Mucosa of descending colon (tissue), 3 donors: ENCODE measurements around the gene KIF21B. TPM values are rescaled to one million over a fixed set of nuclear protein-coding genes. Genes with fewer than 3 reads are reported as not detected.

ENCODE experiments used
- ATAC-seq: fragments of 200-7000 bp; cut with Tn5 transposase; one replicate; pipeline ENCODE4 v1.9.1; 2020; ENCODE audit warnings: mild to moderate bottlenecking, moderate library complexity
- DNase-seq, 3 donors: peaks; one replicate each; pipeline ENCODE4 v3.0.0-alpha.2; 2020
- H3K36me3 ChIP-seq: fragments of 200-600 bp; one replicate; pipeline ENCODE4 v1.8.0; 2021; ENCODE audit warnings: low read depth, mild to moderate bottlenecking
- H3K4me1 ChIP-seq: fragments of 200-600 bp; one replicate; pipeline ENCODE4 v1.8.0; 2021; ENCODE audit warnings: low read depth, mild to moderate bottlenecking
- H3K4me3 ChIP-seq: fragments of 200-600 bp; one replicate; pipeline ENCODE4 v1.8.0; 2021; ENCODE audit warnings: mild to moderate bottlenecking
- H3K9me3 ChIP-seq: fragments of 200-600 bp; one replicate; pipeline ENCODE4 v1.8.0; 2021; ENCODE audit warnings: mild to moderate bottlenecking
- intact Hi-C, 2 donors: fragments of 100-400 bp; cut with DNase I in 1 of 2; cut with micrococcal nuclease in 1 of 2; formaldehyde crosslinking; loops; one replicate each; pipeline versions ENCODE4 v1.11.0 to v1.11.1; 2022; cut with DNase I, micrococcal nuclease
- total RNA-seq, 3 donors: library from RNA; stranded (reverse); fragmentation: NEBNext Ultra II Directional in 2 of 3; extraction: Animal tissue kit (Norgen Biotek cat#: 25700) in 2 of 3; gene quantifications; one replicate each; pipeline versions ENCODE4 v1.2.1 to v1.2.4, GENCODE V29; 2021 to 2023
- TF ChIP-seq, protein P1 (sequence below): fragments of 200-600 bp; IDR thresholded peaks from one replicate; pipeline ENCODE4 v1.8.0; 2022; ENCODE audit warnings: antibody characterized with exemption, mild to moderate bottlenecking
- donor health status: DM: no; HTN: no; CAD: no; lungs with moderate emphysema.
- donor health status: DM: no; HTN: no; CAD: no.
- donor health status: DM: no; HTN: yes; CAD: no.

The KIF21B gene
- total RNA-seq, 3 donors from 2014 or later = 3.2 to 10.5 (median 4.0) TPM

DNA sequence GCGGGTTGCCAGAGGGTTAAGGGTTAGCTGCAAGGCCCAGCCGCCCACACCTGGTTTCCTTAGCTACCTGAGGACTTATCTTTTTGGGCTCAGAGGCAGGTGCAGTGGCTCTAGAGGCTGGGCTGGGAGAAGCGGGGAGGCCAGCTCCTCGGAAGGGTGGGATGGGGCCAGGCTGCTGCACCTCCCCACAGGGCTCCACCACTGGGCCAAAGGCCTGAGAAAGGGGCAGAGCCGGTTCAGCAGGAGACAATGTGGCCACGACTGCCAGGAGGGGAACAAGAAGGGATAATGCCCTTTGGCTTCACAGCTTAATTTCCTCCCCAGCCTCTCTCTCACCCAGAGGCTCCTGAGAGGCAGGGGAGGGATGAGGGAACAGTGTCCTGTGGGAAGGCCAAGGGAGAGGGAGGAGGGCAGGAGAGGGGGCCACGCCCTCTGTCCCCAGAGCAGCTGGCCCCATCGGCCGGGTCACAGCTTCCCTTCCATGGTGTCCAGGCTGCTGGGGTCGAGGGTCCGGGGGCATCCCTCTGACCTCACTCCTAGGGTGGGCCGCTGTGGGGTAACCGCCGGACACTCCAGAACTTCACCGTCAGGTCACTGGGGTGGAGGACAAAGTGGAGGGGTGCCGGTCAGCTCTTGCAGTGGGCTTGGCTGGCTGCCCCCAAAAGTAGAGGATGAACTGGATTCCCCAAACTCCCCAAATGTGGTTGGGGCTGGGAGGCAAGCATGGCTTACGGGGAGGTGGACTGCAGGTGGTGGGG lies 50.4 kb downstream of the KIF21B start:
- Histone ChIP-seq H3K4me3 (no peak overlapping the region), H3K9me3 (no peaks in the 10 kb centered on the region), H3K4me1 (no peaks in the 10 kb centered on the region), H3K36me3 (no peaks in the 10 kb centered on the region)
- DNase-seq = peak in 2 of 3 donors; percentile 13 to 49
- intact Hi-C loops = loop anchor here (5.0 kb wide), 2 partner anchors 69 to 139 kb away; partner anchors contain the start of gene CACNA1S (in 1 of the 2)
- peak; percentile 11 for ATAC-seq
- TF ChIP-seq, protein P1, sequence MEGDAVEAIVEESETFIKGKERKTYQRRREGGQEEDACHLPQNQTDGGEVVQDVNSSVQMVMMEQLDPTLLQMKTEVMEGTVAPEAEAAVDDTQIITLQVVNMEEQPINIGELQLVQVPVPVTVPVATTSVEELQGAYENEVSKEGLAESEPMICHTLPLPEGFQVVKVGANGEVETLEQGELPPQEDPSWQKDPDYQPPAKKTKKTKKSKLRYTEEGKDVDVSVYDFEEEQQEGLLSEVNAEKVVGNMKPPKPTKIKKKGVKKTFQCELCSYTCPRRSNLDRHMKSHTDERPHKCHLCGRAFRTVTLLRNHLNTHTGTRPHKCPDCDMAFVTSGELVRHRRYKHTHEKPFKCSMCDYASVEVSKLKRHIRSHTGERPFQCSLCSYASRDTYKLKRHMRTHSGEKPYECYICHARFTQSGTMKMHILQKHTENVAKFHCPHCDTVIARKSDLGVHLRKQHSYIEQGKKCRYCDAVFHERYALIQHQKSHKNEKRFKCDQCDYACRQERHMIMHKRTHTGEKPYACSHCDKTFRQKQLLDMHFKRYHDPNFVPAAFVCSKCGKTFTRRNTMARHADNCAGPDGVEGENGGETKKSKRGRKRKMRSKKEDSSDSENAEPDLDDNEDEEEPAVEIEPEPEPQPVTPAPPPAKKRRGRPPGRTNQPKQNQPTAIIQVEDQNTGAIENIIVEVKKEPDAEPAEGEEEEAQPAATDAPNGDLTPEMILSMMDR = no peak

DNA sequence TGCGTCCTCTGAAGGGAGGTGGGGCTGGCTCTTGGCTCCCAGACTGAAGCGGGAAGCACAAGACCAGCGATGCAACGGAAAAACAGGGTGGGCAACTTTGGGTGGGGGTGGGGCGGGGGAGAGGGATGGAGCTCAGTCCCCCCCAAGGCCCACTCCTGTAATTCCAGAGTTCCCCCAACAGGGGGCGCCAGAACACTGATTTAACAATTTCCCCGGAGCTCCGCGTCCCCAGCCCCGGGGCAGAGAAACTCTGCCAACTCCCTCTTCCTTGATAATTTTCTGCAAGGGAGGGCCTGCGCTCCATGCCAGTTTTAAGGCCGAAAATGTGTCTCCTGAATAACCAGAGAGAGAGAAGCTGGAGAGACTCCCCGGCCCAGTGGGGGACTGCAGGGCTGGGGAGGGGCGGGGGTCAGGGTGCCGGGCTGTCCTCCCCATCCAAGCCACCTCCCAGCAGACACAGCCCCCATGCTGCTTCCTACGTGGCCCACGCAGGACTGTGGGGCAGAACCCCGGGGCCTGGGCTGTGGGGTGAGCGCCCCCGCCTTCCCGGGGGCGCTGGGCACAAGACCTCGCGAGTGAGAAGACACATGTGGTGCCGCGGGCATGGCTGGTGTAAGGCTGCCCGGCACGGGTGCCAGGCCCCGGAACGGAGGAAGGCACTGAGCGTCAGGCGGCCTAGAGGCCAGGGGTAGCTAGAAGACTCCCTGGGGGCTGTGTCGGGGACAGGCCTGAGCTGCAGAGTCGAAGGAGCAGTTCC lies 51.4 kb downstream of the KIF21B start:
- intact Hi-C loops = loop anchor here (5.0 kb wide), 2 partner anchors 70 to 140 kb away; partner anchors contain the start of gene CACNA1S (in 1 of the 2)
- TF ChIP-seq, protein P1 = peak; percentile 84
- ATAC-seq (peak; percentile 61), DNase-seq (peak in 2 of 3 donors; percentile 72 to 79)
- Histone ChIP-seq H3K4me3 (no peak overlapping the region), H3K36me3 (no peaks in the 10 kb centered on the region), H3K9me3 (no peaks in the 10 kb centered on the region), H3K4me1 (no peaks in the 10 kb centered on the region)

DNA sequence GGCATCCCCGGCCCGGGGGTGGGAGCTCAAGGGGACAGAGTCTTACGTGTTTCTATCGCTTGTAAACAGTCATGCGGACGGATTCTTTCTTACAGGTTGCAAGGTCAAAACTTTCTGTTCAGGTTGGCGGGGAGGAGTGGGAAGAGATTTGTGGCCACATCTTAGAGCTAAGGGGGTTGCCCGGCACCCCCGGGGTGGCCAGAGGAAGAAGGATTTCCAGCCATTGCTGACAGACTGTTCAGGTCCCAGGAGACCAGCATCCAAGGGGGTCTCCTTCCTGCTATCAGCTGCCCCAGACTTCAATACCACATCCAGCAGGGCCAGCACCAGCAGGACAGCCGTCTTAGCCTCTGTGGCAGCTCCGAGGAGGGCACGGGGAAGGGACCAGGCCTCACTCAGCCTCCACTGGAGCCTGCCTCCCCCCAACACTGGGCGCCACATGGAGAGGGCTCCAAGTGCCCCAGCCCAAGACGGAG lies 52.0 kb downstream of the KIF21B start:
- no peaks in the 10 kb centered on the region for H3K36me3 ChIP-seq
- H3K4me3 ChIP-seq = no peak overlapping the region
- ATAC-seq (no peak), DNase-seq (no peak)
- TF ChIP-seq, protein P1 = no peak
- no peaks in the 10 kb centered on the region for H3K9me3 ChIP-seq
- no peaks in the 10 kb centered on the region for H3K4me1 ChIP-seq
- intact Hi-C loops = loop anchor here (5.0 kb wide), 2 partner anchors 71 to 141 kb away; partner anchors contain the start of gene CACNA1S (in 1 of the 2)

DNA sequence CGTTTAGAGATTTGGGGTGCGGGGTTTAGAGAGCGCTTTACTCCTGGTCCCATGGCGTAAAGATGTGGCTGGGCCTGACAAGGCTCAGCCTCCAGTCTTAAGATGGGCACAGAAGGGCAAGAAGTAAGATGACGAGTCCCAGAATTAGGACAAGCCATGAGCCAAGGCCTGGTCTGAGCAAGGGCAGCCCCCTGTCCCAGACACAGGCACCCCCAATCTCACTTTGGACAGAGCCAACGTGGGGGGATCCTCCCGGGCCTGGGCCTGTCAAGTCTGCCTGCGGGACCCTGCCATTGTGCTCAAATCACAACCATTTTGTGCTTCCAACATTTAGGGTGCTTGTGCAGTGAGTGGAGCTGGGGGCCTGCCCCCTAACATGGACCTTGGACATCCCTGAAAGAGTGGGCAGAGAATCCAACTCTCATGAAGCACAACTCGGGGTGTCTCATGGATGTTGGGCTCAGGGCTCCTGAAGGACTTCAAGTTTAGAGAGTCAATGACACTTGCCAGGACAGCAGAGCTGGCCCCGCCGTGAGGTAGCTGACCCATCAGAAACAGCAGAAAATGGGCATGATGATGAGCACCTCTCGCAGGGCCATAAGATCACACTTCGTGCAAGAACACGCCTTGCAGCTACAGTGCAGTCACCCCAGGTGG lies 52.6 kb downstream of the KIF21B start:
- Histone ChIP-seq H3K9me3 (no peaks in the 10 kb centered on the region), H3K36me3 (no peaks in the 10 kb centered on the region), H3K4me3 (no peak overlapping the region), H3K4me1 (no peaks in the 10 kb centered on the region)
- ATAC-seq (no peak), DNase-seq (no peak)
- TF ChIP-seq, protein P1 = no peak
- intact Hi-C loops = loop anchor here (5.0 kb wide), 2 partner anchors 71 to 141 kb away; partner anchors contain the start of gene CACNA1S (in 1 of the 2)
